Naive B cell (primary cell): ENCODE results near the gene S100PBP. TPM values are rescaled to one million over a fixed set of nuclear protein-coding genes. Genes with fewer than 3 reads are reported as not detected.
"Not testable (repeated sequence)": the region's sequence is repeated elsewhere in the genome, so short reads cannot be mapped to it uniquely, and the experiment has no call there.

ENCODE experiments used
- ATAC-seq, 2 donors: fragments of 150-1000 bp; cut with Tn5 transposase; 2 replicates each; pipeline ENCODE4 v1.10.0; 2021; ENCODE audit warnings: low read depth in 2 of 2, mild to moderate bottlenecking in 2 of 2, moderate library complexity in 2 of 2
- DNase-seq: peaks from one replicate; pipeline ENCODE4 v3.0.0; 2022
- H3K27ac Mint-ChIP-seq, 6 donors: one replicate each; pipeline ENCODE4 v1.8.0; 2020 to 2022; ENCODE audit warnings: mild to moderate bottlenecking in 6 of 6, mixed read lengths in 6 of 6, moderate library complexity in 5 of 6, inconsistent platforms in 2 of 6
- H3K27me3 Mint-ChIP-seq, 3 donors: one replicate each; pipeline ENCODE4 v1.8.0; 2021 to 2022; ENCODE audit warnings: mixed read lengths in 3 of 3, mild to moderate bottlenecking in 1 of 3
- H3K36me3 Mint-ChIP-seq, 2 donors: one replicate each; pipeline ENCODE4 v1.8.0; 2020 to 2022; ENCODE audit warnings: mixed read lengths in 2 of 2, inconsistent platforms in 1 of 2, mild to moderate bottlenecking in 1 of 2
- H3K4me1 Mint-ChIP-seq, 3 donors: one replicate each; pipeline ENCODE4 v1.8.0; 2020 to 2022; ENCODE audit warnings: mixed read lengths in 3 of 3, inconsistent platforms in 1 of 3, mild to moderate bottlenecking in 1 of 3, moderate library complexity in 1 of 3
- H3K4me3 Mint-ChIP-seq, 8 donors: one replicate each; pipeline ENCODE4 v1.8.0; 2020 to 2022; ENCODE audit warnings: mild to moderate bottlenecking in 8 of 8, mixed read lengths in 8 of 8, moderate library complexity in 8 of 8, inconsistent platforms in 2 of 8
- H3K9me3 Mint-ChIP-seq, 7 donors: one replicate each; pipeline ENCODE4 v1.8.0; 2020 to 2022; ENCODE audit warnings: mixed read lengths in 7 of 7, mild to moderate bottlenecking in 5 of 7, inconsistent platforms in 2 of 7, moderate library complexity in 1 of 7
- polyA plus RNA-seq, 6 donors: library from polyadenylated mRNA; unstranded; fragments of 300-500 nt; fragmentation: Illumina TruSeq; gene quantifications; one replicate each; pipeline ENCODE4 v1.2.3, GENCODE V29; 2021; ENCODE audit warnings: low read depth in 6 of 6

S100PBP gene
- polyA plus RNA-seq, 6 donors from 2014 or later: 3.6 to 24.5 (median 16.3) TPM

GRCh38 chr1:32900371-32900955 lies 83.0 kb downstream of the S100PBP start:
- Mint-ChIP-seq H3K4me1 (peaks cover 5 to 11% (median 5%) of the 10 kb centered on the region in 3 donors), H3K27me3 (peaks cover 48 to 84% (median 81%) of the 10 kb centered on the region in 3 donors), H3K27ac (no peak overlapping the region), H3K9me3 (peaks cover 0 to 3% (median 0%) of the 10 kb centered on the region in 7 donors), H3K4me3 (peak overlapping the region; percentile 47 to 86 (median 81)), H3K36me3 (no peaks in the 10 kb centered on the region)
- ATAC-seq (no peak), DNase-seq (no peak)

- H3K9me3 Mint-ChIP-seq: peaks cover 0 to 3% (median 0%) of the 10 kb centered on the region in 7 donors
- H3K4me1 Mint-ChIP-seq: peaks cover 5 to 11% (median 5%) of the 10 kb centered on the region in 3 donors
- ATAC-seq (peak; percentile 70 to 71), DNase-seq (no peak)
- H3K27me3 Mint-ChIP-seq: peaks cover 45 to 77% (median 74%) of the 10 kb centered on the region in 3 donors
- peak within 1 kb of the TSS; percentile 54 to 89 (median 82) for H3K4me3 Mint-ChIP-seq
- peak within 1 kb of the TSS in 1 of 6 donors; percentile 36 for H3K27ac Mint-ChIP-seq
- no peaks in the 10 kb centered on the region for H3K36me3 Mint-ChIP-seq
Measured at GRCh38 chr1:32900956-32901822, 83.7 kb downstream of the S100PBP start, which contains the start of gene TMEM54. TSS of gene TMEM54 (minus strand) at chr1:32901389. CDS start at chr1:32901238, 151 bp downstream.

- ATAC-seq (no peak), DNase-seq (no peak)
- Mint-ChIP-seq H3K27ac (peak overlapping the region in 1 of 6 donors; percentile 36), H3K36me3 (no peaks in the 10 kb centered on the region), H3K4me1 (peaks cover 5 to 11% (median 5%) of the 10 kb centered on the region in 3 donors), H3K4me3 (peak overlapping the region; percentile 54 to 89 (median 82)), H3K9me3 (peaks cover 0 to 3% (median 0%) of the 10 kb centered on the region in 7 donors), H3K27me3 (peaks cover 37 to 69% (median 66%) of the 10 kb centered on the region in 3 donors)
Measured at GRCh38 chr1:32901823-32902534, 84.5 kb downstream of the S100PBP start.

- peaks cover 0 to 3% (median 0%) of the 10 kb centered on the region in 7 donors for H3K9me3 Mint-ChIP-seq
- peaks cover 5 to 11% (median 5%) of the 10 kb centered on the region in 3 donors for H3K4me1 Mint-ChIP-seq
- DNase-seq (no peak), ATAC-seq (no peak)
- H3K27ac Mint-ChIP-seq: no peak overlapping the region
- H3K27me3 Mint-ChIP-seq: peaks cover 31 to 64% (median 61%) of the 10 kb centered on the region in 3 donors
- H3K4me3 Mint-ChIP-seq: peak overlapping the region; percentile 54 to 85 (median 74)
- H3K36me3 Mint-ChIP-seq: no peaks in the 10 kb centered on the region
Measured at GRCh38 chr1:32902535-32902920, 85.1 kb downstream of the S100PBP start.

GRCh38 chr1:32903991-32904785 lies 86.7 kb downstream of the S100PBP start:
- Mint-ChIP-seq H3K4me1 (peaks cover 5 to 11% (median 5%) of the 10 kb centered on the region in 3 donors), H3K9me3 (peaks cover 0 to 3% (median 0%) of the 10 kb centered on the region in 7 donors), H3K27ac (no peak overlapping the region), H3K4me3 (no peak overlapping the region), H3K27me3 (peaks cover 22 to 47% (median 44%) of the 10 kb centered on the region in 3 donors), H3K36me3 (no peaks in the 10 kb centered on the region)
- ATAC-seq (no peak), DNase-seq (no peak)

- H3K4me3 Mint-ChIP-seq: no peak overlapping the region
Measured at GRCh38 chr1:32904797-32905196, 87.3 kb downstream of the S100PBP start.

GRCh38 chr1:32905588-32905987 lies 88.1 kb downstream of the S100PBP start:
- not testable (repeated sequence) for H3K36me3 Mint-ChIP-seq, H3K4me3 Mint-ChIP-seq, DNase-seq, H3K4me1 Mint-ChIP-seq, H3K9me3 Mint-ChIP-seq, ATAC-seq, H3K27ac Mint-ChIP-seq
- H3K27me3 Mint-ChIP-seq: peaks cover 21 to 41% (median 33%) of the 10 kb centered on the region in 3 donors

More at GRCh38 chr1:32904797-32905196, 87.3 kb downstream of the S100PBP start:
- no peak for DNase-seq
- no peak for ATAC-seq
- Mint-ChIP-seq H3K4me1 (peaks cover 5 to 11% (median 5%) of the 10 kb centered on the region in 3 donors), H3K27ac (no peak overlapping the region), H3K36me3 (no peaks in the 10 kb centered on the region), H3K27me3 (peaks cover 22 to 44% (median 41%) of the 10 kb centered on the region in 3 donors), H3K9me3 (peaks cover 0 to 3% (median 0%) of the 10 kb centered on the region in 7 donors)

GRCh38 chr1:32906654-32907053 lies 89.2 kb downstream of the S100PBP start:
- DNase-seq (no peak), ATAC-seq (no peak)
- Mint-ChIP-seq H3K27ac (no peak overlapping the region), H3K4me3 (no peak overlapping the region), H3K4me1 (peaks cover 0 to 5% (median 2%) of the 10 kb centered on the region in 3 donors), H3K27me3 (peaks cover 18 to 35% (median 26%) of the 10 kb centered on the region in 3 donors), H3K9me3 (peaks cover 0 to 3% (median 0%) of the 10 kb centered on the region in 7 donors), H3K36me3 (no peaks in the 10 kb centered on the region)

- Mint-ChIP-seq H3K9me3 (no peaks in the 10 kb centered on the region), H3K27me3 (peaks cover 14 to 27% (median 18%) of the 10 kb centered on the region in 3 donors), H3K36me3 (no peaks in the 10 kb centered on the region), H3K4me3 (no peak overlapping the region), H3K27ac (no peak overlapping the region), H3K4me1 (peaks cover 0 to 2% (median 0%) of the 10 kb centered on the region in 3 donors)
- ATAC-seq: no peak
- no peak for DNase-seq
Measured at GRCh38 chr1:32907435-32907834, 90.0 kb downstream of the S100PBP start.

Other genes starting within 250 kb of the S100PBP start
- 10 to 100 TPM; 63.2 to 99.7 (median 85.8) TPM for gene ZBTB8OS, start 167.1 kb upstream of the S100PBP start, polyA plus RNA-seq
- 100 to 1,000 TPM; 307 to 561 (median 336) TPM for gene RBBP4, start 166.4 kb upstream of the S100PBP start, polyA plus RNA-seq
- not detected for gene SYNC, start 114.9 kb upstream of the S100PBP start, polyA plus RNA-seq
- gene YARS1, start 295 bp upstream of the S100PBP start, polyA plus RNA-seq: 10 to 100 TPM; 26.0 to 43.9 (median 35.1) TPM
- gene FNDC5, start 53.3 kb downstream of the S100PBP start, polyA plus RNA-seq: under 1 TPM in 1 of 6 donors, not detected in 5; 0.20 TPM
- gene HPCA, start 68.8 kb downstream of the S100PBP start, polyA plus RNA-seq: not detected
- not detected for gene TMEM54, start 83.7 kb downstream of the S100PBP start, polyA plus RNA-seq
- gene RNF19B, start 147.2 kb downstream of the S100PBP start, polyA plus RNA-seq: 1 to 10 TPM; 1.0 to 2.8 (median 1.9) TPM
- gene AK2, start 219.2 kb downstream of the S100PBP start, polyA plus RNA-seq: 100 to 1,000 TPM; 107 to 151 (median 134) TPM